NCI-H2107 (cell line): ENCODE data around the gene SNAP91.
"Not testable (repeated sequence)": the region's sequence is repeated elsewhere in the genome, so short reads cannot be mapped to it uniquely, and the experiment has no call there.

Experiments
- DNase-seq: peaks from one replicate; lab custom pipeline; 2025; lab: John Stamatoyannopoulos, UW

SNAP91 gene

DNA sequence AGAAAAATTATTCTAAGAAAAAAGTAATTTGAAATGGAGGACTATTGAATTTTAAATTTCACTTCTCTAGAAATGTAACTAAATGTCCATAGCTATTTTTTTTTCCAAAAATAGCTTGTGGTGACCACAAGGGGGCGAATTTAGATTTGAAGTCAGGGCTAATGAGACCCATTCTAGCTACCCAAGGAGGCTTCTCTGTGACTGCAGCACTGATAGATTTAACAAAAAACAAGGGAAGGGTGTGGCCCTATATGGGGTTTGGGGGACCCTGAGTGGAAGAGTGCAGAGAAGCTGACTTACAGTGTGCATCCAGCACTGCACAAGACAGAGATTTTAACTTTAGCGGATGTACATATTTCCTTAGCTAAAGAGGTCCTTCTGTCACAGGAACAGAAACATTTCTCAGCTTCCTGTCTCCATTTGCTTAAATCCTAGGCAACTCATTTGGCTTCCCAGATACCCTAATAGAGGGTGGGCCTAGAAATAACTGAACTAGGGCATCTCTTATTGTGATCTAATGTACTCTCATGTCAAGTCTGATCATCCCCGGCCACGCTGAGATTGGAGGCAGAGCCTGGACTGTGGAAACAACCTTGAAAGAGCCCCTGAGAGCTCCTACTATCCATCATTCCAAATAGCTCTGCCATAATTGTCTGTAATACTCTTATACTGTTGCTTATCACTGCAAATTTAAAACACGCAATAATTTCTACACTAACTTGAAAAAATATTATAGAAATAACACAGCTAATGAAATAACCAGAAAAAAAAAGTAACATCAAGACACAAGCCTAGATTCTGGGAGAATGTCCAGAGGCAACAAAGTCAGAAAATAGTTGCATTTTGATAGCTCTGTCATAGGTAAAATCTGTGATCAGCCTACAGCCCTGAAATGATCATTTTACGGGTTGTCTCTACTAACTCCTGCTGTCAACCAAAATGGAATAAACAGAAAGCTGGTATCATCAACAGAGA lies 93.6 kb downstream of the SNAP91 start:
- no peak for DNase-seq

DNA sequence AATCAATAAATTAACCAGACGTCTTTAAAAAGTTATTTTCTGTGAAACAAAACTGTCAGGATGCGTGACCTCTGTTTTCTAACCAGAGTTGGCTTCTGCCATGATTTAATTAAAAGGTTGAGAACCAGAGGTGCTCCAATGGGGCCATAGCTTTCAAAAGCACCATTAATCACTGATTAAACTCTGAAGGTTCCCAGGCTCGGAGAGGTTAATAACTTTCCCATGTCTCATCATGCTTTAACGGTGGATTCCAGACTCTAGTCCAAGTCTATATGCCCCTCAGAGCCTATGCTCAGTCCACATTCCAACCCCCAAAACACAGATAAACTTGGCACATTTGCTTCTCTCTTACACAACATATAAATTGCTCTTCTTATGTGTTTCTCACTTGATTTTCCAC lies 95.5 kb downstream of the SNAP91 start:
- no peak for DNase-seq

DNA sequence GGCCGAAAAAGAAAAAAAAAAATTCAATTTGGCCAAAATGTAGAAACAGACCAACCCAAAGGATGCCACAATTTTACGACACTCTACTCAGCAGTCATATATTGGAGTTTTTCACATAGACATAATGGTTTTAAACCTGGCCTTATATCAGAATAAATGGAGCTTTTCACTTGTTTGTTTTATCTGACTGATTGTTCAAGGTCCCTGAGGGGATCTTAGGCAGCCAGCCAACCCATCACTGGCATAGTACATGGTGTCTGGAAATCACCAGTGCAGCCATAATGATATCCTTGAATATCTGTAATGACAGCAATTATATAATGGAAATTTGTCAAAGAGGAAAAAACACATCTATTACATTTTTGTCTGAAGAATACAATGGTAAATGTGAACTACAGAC lies 99.7 kb downstream of the SNAP91 start:
- DNase-seq = peak; percentile 1

DNA sequence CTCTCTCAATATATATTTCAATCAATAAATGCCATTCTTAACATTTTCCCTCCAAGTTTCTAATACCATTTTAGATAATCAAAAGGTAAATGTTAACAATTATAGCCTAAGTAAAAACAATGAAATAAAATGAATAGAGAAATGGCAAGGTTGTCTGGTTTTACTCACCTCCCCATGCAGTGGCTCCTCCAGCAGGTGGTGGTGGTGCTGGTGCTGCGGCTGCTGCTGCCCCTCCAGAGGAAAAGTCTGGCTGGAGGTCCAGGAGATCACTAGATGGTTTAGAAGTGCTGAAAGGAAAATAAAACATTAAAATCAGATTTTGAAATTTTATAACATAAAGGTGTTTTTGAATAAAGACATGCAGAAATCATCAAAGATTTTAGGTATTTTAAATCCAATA lies 103.4 kb downstream of the SNAP91 start:
- DNase-seq = no peak

DNA sequence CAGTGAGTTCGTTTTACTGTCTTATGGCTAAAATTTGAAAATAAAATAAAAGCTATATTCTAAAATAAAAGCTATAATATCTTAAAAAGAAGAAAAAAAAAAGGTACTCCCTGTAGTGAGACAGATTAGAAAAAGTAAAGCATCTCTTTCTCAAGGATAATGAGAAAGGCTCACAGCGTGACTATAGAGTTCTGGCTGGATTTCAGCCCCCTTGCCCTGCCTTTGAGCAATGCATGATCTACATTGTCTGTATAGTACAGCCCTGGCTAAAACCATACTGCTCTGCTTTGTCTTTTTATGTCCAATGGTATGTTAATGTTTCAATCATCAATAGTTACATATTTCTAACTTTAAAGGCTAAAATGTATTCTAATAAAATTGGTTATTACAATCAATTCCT lies 105.3 kb downstream of the SNAP91 start:
- no peak for DNase-seq

DNA sequence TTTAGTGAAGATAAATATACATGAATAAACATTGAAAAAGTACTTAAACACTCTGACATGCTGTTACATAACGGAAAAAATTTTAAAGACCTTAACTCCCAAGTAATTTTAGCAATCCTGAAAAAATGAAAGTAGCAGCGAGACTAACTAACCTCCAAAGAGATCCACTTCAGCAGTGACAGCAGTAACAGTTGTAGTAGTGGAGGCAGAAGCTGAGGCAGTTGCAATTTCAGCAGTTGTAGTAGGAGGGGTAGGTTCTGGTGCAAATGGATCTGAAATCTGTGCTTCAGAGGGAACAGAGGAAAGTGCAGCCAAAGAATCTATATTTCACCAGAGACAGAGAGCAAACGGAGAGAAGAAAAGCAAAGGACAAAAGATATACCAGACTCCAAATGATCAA lies 107.8 kb downstream of the SNAP91 start:
- no peak for DNase-seq

DNA sequence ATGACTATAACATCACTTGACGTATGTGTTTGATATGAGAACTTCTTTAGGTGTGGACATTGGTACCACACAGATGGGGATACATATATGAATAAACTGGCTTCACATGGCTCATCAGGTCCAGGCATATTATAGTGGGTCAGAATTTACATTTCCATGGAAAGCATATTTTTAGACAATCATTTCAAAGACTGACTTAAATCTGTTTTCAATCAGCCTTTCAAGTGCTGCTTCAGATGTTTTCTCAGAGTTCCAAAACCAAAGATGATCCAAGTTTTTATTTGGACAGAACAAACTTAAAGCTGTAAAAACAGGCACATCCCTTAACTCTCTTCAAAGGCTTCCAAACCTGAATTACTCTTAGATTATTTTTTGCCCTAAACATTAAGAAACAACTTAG lies 108.4 kb downstream of the SNAP91 start:
- no peak for DNase-seq

DNA sequence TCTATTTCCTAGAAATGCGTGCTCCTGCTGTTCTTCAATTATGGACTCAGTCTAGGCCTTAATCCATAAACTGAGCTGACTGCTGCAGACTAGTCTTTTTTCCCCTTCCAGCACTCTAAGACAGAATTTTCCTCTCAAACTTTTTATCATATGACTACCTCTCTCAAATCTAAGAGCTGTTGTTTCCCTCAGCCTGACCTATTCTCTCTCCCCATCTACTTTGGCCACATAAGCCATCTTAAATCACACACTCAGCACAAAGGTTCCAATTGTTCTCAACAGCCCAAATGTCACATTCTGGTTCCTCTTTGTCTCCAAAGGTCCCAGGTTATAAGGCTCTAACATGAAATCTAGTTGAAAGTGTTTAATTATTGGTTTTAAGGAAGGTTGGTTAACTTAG lies 111.4 kb downstream of the SNAP91 start:
- no peak for DNase-seq

DNA sequence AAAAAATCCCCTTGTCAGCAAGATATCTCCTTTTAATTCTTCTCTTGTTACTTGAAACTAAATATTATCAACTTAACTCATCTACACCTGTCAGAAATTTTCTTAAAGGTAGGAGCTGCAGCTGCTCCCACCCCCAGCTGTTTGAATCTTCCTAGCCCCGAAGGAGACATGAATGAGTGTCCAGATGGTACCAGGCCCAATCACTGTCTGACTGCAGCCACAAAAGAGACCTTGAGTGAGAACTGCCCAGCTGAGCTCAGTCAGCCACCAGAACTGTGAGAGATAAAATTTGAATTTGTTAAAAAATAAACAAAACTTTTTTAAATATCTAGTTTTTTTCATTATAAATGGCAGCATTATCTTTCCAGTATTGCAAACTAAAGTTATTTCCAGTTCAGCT lies 111.8 kb downstream of the SNAP91 start:
- DNase-seq = no peak

DNA sequence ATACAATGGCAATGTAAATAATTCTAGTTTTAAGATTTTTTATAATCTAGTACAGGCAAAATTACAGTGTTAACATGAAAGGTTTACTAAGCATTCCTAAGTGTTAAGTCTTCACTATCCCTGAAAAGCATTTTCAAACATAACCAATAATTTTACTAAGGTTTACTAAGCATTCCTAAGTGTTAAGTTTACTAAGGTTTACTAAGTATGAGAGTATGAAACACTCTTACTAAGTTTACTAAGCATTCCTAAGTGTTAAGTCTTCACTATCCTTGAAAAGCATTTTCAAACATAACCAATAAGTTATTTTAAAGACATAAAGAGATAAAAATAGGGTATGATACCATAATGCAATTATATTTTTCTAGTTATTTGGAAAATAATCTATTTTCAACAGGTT lies 114.0 kb downstream of the SNAP91 start:
- no peak for DNase-seq

DNA sequence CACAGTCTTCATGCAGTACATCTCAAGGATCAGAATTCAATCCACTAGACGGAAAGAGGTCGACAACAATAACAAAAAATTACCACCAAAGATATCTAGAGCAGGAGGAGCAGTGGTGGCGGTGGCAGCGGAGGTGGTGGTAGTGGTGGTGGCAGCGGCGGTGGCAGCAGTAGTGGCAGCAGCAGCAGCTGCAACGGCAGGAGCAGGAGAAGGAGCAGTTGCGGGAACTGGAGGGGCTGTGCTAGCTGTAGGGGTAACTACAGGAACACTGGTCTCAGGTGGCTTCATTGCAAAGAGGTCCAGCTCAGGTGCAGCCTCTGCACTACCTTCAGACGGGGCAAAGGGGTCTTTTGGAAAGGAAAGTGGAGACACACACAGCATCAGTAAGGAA lies 115.5 kb downstream of the SNAP91 start:
- DNase-seq = no peak

DNA sequence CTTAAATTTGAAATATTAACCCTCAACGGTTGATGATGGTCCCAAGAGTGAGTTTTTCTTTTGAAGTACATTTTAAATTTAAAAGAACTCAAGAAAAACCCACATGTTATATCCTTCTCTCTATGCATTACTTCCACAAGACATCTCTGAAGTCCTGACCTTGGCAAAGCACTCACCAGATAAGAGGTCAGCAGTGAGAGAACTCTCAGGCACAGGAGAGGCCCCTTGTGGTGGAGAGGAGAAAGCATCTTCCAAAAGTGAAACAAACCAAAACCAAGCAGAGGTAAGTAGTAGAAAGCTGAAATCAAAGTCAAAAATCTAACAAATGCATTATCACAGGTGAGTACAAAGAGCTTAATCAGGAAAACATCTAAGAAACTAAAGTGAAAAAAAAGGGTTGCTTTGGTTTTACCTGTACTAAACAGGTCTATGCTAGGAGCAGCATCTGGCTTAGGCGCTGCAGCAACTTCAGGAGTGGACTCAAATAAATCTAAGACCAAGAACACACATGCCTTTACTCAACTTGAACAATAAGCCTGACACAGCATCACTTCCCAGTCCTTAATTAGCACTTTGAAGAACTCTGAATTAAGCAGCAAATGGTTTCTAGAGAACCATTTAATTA lies 116.0 kb downstream of the SNAP91 start:
- DNase-seq = no peak

DNA sequence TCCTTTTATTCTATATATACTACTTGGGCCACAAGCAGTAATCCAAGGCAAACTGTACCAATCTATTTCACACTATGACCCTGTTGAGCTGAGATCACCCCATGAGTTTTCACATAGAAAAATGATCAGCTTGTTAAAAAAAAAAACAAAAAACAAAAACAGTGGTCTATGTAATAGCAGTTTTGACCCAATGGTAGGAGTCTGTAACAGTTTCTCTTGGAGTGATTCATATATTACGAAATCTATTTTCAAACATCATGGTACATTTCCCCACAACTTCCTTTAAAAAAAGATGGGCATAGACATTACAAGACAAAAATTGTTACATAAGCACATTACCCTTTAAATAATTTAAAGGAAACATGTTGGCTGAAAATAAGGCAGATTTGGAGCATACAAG lies 118.5 kb downstream of the SNAP91 start:
- DNase-seq = no peak

DNA sequence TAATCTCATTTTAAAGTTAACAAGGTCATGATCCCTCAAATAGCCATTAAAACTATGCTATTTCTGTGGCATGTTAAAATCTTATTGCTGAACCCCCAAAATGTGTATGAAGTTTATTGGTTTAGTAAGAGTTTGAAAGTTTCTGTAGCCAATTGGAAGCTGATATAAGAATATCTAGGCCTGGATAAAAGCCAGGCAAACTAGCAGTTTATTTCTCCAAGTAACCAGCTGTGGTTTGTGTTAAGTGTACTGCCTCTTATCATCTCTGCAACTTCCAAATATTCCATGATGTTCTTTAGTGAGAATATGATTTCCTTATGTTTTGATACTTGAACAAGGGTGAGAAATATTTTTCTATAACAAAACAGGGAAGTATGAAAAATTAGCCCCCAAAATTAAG lies 119.8 kb downstream of the SNAP91 start:
- no peak for DNase-seq

DNA sequence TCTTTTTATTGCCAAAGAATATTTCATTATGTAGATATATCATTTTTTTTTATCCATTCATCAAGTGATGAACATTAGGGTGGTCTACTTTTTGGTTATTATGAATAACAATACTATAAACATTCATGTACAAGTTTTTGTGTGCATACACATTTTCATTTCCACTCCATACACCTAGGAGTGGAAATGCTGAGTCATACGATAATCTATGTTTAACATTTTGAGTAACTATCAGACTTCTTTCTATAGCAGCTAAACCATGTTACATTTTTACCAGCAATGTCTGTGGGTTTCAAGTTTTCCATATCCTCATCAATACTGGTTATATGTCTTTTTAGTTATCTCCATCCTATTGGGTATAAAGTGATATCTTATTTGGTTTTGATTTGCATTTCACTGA lies 130.8 kb downstream of the SNAP91 start:
- no peak for DNase-seq

DNA sequence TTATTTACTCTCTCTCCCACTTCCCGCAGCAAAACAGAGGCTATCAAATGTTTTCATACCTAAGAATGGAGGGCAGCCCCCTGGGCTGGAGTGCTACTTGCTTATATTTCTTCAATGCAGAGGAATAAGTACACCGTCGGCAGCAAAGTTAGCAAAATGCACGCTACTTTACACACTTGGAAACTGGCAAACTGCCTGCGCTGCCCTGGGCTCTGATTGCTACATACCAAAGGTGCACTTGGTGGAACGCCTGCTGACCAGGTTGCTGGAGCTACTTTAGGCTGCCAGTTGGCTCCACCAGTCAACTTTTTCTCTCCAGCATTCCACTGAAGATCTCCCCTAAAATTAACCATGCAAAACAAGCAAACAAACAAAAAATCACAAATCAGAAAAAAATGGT lies 134.1 kb downstream of the SNAP91 start:
- no peak for DNase-seq

DNA sequence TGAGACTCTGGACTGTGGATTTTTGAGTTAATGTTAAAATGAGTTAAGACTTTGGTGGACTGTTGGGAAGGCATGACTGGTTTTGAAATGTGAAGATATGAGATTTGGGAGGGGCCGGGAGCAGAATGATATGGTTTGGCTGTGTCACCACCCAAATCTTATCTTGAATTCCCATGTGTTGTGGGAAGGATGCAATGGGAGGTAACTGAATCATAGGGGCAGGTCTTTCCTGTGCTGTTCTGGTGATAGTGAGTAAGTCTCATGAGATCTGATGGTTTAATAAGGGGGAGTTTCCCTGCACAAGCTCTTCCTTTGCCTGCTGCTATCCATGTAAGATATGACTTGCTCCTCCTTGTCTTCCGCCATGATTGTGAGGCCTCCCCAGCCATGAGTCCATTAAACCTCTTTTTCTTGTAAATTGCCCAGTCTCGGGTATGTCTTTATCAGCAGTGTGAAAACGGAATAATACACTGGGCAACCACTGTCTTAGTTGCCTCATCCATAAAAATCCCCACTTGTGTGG lies 137.2 kb downstream of the SNAP91 start:
- DNase-seq = not testable (repeated sequence)

DNA sequence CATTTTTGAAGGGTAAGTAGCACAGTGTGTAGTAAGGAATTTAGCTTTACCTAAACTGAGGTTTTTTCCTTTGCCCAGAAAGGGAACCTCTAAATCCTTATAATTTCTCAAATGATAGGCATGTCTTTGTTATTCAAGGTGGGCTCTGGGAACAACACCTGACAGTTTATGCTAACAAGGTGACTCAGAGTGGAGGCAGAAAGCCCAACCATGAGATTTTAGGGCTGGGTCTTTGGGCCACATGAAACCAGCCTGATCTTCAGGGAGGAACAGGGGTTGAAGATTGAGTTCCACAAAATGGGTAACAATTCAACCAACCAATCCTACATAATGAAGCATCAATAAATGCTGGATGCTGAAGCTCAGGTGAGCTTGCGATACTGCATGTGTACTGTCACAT lies 149.9 kb downstream of the SNAP91 start:
- DNase-seq = no peak

DNA sequence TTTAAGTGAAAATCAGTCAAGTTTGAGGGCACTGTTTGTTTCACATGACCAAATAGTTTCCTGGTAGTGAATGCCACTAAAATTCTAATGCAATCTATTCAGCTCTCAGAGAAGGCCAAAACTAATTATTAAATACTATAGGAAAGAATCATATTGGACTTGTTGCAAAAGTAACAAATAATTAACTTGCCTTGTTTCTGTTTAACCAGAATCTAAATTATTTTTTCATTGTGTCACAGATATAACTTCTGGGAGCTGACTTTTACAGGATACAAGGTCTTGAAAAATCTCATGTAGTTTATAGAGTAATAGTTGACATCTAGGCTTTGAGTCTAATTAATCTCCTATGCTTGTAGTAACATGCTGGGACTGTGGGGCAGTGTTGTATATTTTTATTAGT lies 152.0 kb downstream of the SNAP91 start:
- no peak for DNase-seq

DNA sequence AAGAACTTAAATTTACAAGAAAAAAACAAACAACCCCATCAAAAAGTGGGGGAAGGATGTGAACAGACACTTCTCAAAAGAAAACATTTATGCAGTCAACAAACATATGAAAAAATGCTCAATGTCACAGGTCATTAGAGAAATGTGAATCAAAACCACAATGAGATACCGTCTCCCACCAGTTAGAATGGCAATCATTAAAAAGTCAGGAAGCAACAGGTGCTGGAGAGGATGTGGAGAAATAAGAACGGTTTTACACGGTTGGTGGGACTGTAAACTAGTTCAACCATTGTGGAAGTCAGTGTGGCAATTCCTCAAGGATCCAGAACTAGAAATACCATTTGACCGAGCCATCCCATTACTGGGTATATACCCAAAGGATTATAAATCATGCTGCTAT lies 157.2 kb downstream of the SNAP91 start:
- not testable (repeated sequence) for DNase-seq

DNA sequence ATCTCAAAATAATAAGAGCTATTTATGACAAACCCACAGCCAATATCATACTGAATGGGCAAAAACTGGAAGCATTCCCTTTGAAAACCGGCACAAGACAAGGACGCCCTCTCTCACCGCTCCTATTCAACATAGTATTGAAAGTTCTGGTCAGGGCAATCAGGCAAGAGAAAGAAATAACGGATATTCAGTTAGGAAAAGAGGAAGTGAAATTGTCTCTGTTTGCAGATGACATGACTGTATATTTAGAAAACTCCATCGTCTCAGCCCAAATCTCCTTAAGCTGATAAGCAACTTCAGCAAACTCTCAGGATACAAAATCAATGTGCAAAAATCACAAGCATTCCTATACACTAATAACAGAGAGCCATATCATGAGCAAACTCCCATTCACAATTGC lies 158.4 kb downstream of the SNAP91 start:
- DNase-seq = not testable (repeated sequence)

DNA sequence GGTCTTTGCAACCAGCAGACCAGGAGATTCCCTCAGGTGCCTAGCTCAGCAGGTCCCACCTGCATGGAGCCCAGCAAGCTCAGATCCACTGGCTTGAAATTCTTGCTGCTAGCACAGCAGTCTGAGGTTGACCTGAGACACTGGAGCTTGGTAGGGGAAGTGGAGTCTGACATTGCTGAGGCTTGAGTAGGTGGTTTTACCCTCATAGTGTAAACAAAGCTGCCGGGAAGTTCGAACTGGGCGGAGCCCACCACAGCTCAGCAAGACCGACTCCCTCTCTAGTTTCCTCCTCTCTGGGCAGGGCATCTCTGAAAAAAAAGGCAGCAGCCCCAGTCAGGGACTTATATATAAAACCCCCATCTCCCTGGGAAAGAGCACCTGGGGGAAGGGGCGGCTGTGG lies 162.3 kb downstream of the SNAP91 start:
- no peak for DNase-seq

DNA sequence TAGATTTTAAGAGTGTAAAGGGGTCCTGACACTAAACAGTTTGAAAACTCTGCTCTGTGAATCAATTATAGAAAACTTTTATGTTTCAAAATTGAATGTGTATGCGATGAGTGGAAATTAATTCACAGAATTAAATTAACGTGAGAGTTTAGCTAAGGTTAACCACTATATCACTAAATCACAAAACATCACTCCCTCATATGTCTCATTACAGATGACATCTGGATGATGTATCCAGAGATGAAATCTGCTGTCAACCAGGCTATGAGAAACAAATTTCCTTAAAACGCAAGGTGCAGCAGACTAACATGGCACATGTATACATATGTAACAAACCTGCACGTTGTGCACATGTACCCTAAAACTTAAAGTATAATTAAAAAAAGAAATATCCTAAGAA lies 169.2 kb downstream of the SNAP91 start:
- DNase-seq = no peak
